A549 (cell line): ENCODE data around the gene OTUD4. TPM values are rescaled to one million over a fixed set of nuclear protein-coding genes. Genes with fewer than 3 reads are reported as not detected.
A peak's percentile ranks its signal among the peaks of the same experiment; 100 is the strongest.

Experiments used
- ATAC-seq, 2 experiments: fragments of 200-7000 bp in 1 of 2; fragments of >200 bp in 1 of 2; cut with Nextera tagmentation in 1 of 2; cut with Tn5 transposase in 1 of 2; 3 replicates each; pipeline versions ENCODE4 v1.8.0 to v1.9.1; 2018 to 2020; ENCODE audit warnings: mild to moderate bottlenecking in 1 of 2, moderate library complexity in 1 of 2
- CTCF ChIA-PET: fragments of 300-600 bp; sonication (Branson Sonifier 250); formaldehyde crosslinking; extraction: SDS; loops from one replicate; lab custom pipeline; 2021; ENCODE audit warnings: antibody characterized with exemption, inconsistent platforms; lab: Yijun Ruan, JAX
- POLR2A ChIA-PET: fragments of 350-600 bp; formaldehyde crosslinking; extraction: SDS; loops from one replicate; lab custom pipeline; 2021; ENCODE audit warnings: antibody characterized with exemption, inconsistent platforms; lab: Yijun Ruan, JAX
- DNase-seq, 2 experiments: peaks; one replicate each; pipeline versions ENCODE4 v3.0.0 to v3.0.0-alpha.2; 2011 to 2016; ENCODE audit warnings: low read depth in 1 of 2, low spot score in 1 of 2
- FAIRE-seq: peaks from 2 replicates; lab custom pipeline; 2011; peaks lifted over from hg19 to GRCh38; lab: Jason Lieb, UNC
- H3K27ac ChIP-seq, 2 experiments: fragments of >200 bp; sonication (Bioruptor Twin); formaldehyde crosslinking; 3 replicates each; pipeline ENCODE4 v1.5.1; 2016 to 2017
- H3K4me1 ChIP-seq: fragments of >200 bp; sonication (Bioruptor Twin); formaldehyde crosslinking; 3 replicates; pipeline ENCODE4 v1.6.1; 2016
- H3K4me2 ChIP-seq: fragments of >200 bp; sonication (Bioruptor Twin); formaldehyde crosslinking; 3 replicates; pipeline ENCODE4 v1.6.1; 2016
- H3K4me3 ChIP-seq: fragments of >200 bp; sonication (Bioruptor Twin); formaldehyde crosslinking; 3 replicates; pipeline ENCODE4 v1.5.1; 2016
- H3K9me3 ChIP-seq: fragments of >200 bp; sonication (Bioruptor Twin); formaldehyde crosslinking; 3 replicates; pipeline ENCODE4 v1.6.1; 2016
- BCL3 ChIP-seq: fragments of >200 bp; sonication (Bioruptor Twin); formaldehyde crosslinking; IDR thresholded peaks from 3 replicates; pipeline ENCODE4 v1.6.1; 2016
- E2F6 ChIP-seq: IDR thresholded peaks from 2 replicates; pipeline ENCODE4 v1.6.1; 2012; ENCODE audit warnings: low read depth, borderline replicate concordance
- EHMT2 ChIP-seq: fragments of 200-600 bp; sonication (generic); IDR thresholded peaks from 2 replicates; pipeline ENCODE4 v1.6.1; 2016; ENCODE audit warnings: antibody characterized with exemption, low read depth, mild to moderate bottlenecking, moderate library complexity
- GATA3 ChIP-seq: IDR thresholded peaks from 2 replicates; pipeline ENCODE4 v1.6.1; 2012; ENCODE audit warnings: borderline replicate concordance
- HMGXB4 ChIP-seq: fragments of 250-450 bp; sonication (Bioruptor Pico); IDR thresholded peaks from 2 replicates; pipeline ENCODE4 v1.5.0; 2021; ENCODE audit warnings: mild to moderate bottlenecking, moderate library complexity, borderline replicate concordance
- HOXA7 ChIP-seq: fragments of 250-450 bp; sonication (Bioruptor Pico); IDR thresholded peaks from 2 replicates; pipeline ENCODE4 v1.5.0; 2020; ENCODE audit warnings: mild to moderate bottlenecking, moderate library complexity
- HOXB13 ChIP-seq: fragments of 250-450 bp; sonication (Bioruptor Pico); IDR thresholded peaks from 2 replicates; pipeline ENCODE4 v1.5.0; 2020; ENCODE audit warnings: low read depth, mild to moderate bottlenecking, moderate library complexity
- MAX ChIP-seq: IDR thresholded peaks from 2 replicates; pipeline ENCODE4 v1.6.1; 2012
- MYC ChIP-seq: IDR thresholded peaks from 2 replicates; pipeline ENCODE4 v1.6.1; 2012; ENCODE audit warnings: mild to moderate bottlenecking, inconsistent platforms, low read length, improper control_type of control experiment, borderline replicate concordance
- NFE2L2 ChIP-seq: fragments of 150-350 bp; conservative IDR thresholded peaks from 2 replicates; pipeline ENCODE4 v1.6.1; 2014; ENCODE audit warnings: low read length
- NPAS2 ChIP-seq: fragments of 250-450 bp; sonication (Bioruptor Pico); IDR thresholded peaks from 2 replicates; pipeline ENCODE4 v1.8.0; 2022; ENCODE audit warnings: mild to moderate bottlenecking, moderate library complexity, borderline replicate concordance
- POLR2A ChIP-seq: IDR thresholded peaks from 2 replicates; pipeline ENCODE4 v1.6.1; 2012; ENCODE audit warnings: mild to moderate bottlenecking, low read length
- POLR2AphosphoS2 ChIP-seq: conservative IDR thresholded peaks from 2 replicates; pipeline ENCODE4 v1.6.1; 2012; ENCODE audit warnings: low read length, improper control_type of control experiment, inconsistent platforms
- RAD21 ChIP-seq, 2 experiments: fragments of >200 bp in 1 of 2; sonication (Bioruptor Twin) in 1 of 2; formaldehyde crosslinking in 1 of 2; IDR thresholded peaks in 1 of 2; conservative IDR thresholded peaks in 1 of 2; 2 replicates in 1 of 2; 3 replicates in 1 of 2; pipeline ENCODE4 v1.6.1; 2012 to 2018; ENCODE audit warnings: inconsistent platforms in 1 of 2
- RNF2 ChIP-seq: fragments of 200-600 bp; sonication (generic); IDR thresholded peaks from 2 replicates; pipeline ENCODE4 v1.6.1; 2016; ENCODE audit warnings: low read depth, mild to moderate bottlenecking, antibody characterized with exemption, moderate library complexity, borderline replicate concordance
- SMC3 ChIP-seq: fragments of >200 bp; sonication (Bioruptor Twin); formaldehyde crosslinking; IDR thresholded peaks from 3 replicates; pipeline ENCODE4 v1.6.1; 2018; ENCODE audit warnings: inconsistent platforms
- ZC3H11A ChIP-seq: fragments of 450-650 bp; IDR thresholded peaks from 2 replicates; pipeline ENCODE4 v1.6.1; 2014; ENCODE audit warnings: antibody characterized with exemption, mild to moderate bottlenecking
- ZFP36 ChIP-seq: fragments of 450-650 bp; IDR thresholded peaks from 2 replicates; pipeline ENCODE4 v1.6.1; 2014; ENCODE audit warnings: borderline replicate concordance; ENCODE audit not compliant: partially characterized antibody
- WGBS: methylation state at CpG from one replicate; pipeline ENCODE4 v1.1.6; 2017; ENCODE audit errors: missing lambda C conversion rate; 5-methylcytosine and 5-hydroxymethylcytosine counted together
- polyA plus RNA-seq, 4 experiments: library from polyadenylated mRNA; depleted of rRNA in 3 of 4; stranded (reverse); fragments of >200 nt; fragmentation: RNase III in 1 of 4; extraction: RNeasy Plus Mini Kit Qiagen cat#74134 plus additional on column Dnase treatment in 1 of 4; gene quantifications; 2 replicates in 3 of 4; 3 replicates in 1 of 4; pipeline ENCODE4 v1.2.3, GENCODE V29; 2011 to 2017

OTUD4 gene
- polyA plus RNA-seq, 2 of the 4 experiments (the other 2 are of a cell fraction): 11.5 to 34.8 TPM

GRCh38 chr4:145195167-145195952, 15.0 kb upstream of the OTUD4 start:
- DNase-seq (peak in 1 of 2 experiments; percentile 2), ATAC-seq (no peak)
- H3K4me1 ChIP-seq: no peaks in the 10 kb centered on the region
- 32% methylated on average over 3 of the region's 3 CpGs for WGBS
- CTCF ChIA-PET: no interaction called here
- no peak overlapping the region for H3K27ac ChIP-seq
- no peak for TF ChIP-seq POLR2AphosphoS2
- TF ChIP-seq, all 56 proteins: peak for 0
- H3K4me2 ChIP-seq: no peak overlapping the region
- no peak for FAIRE-seq
- H3K4me3 ChIP-seq: no peak overlapping the region
- H3K9me3 ChIP-seq: no peaks in the 10 kb centered on the region
- POLR2A ChIA-PET: no interaction called here

GRCh38 chr4:145189981-145190380, 9.6 kb upstream of the OTUD4 start:
- 56% methylated on average over 3 of the region's 3 CpGs for WGBS
- TF ChIP-seq GATA3 (no peak), RNF2 (no peak), RAD21 (conservative IDR thresholded peaks at IDR 0.05 in 1 of 2, IDR thresholded peaks at IDR 0.05 in 1 of 2) (no peak), POLR2A (no peak), SMC3 (no peak), MYC (no peak), ZC3H11A (no peak), E2F6 (no peak), NFE2L2 (no peak), HOXA7 (no peak)
- H3K27ac ChIP-seq: no peak overlapping the region
- H3K4me3 ChIP-seq: no peak overlapping the region
- ChIA-PET CTCF (no interaction called here), POLR2A (no interaction called here)
- DNase-seq (no peak), ATAC-seq (no peak), FAIRE-seq (no peak)
- H3K4me2 ChIP-seq: no peak overlapping the region
- H3K9me3 ChIP-seq: no peaks in the 10 kb centered on the region
- no peaks in the 10 kb centered on the region for H3K4me1 ChIP-seq

- Histone ChIP-seq H3K9me3 (no peaks in the 10 kb centered on the region), H3K4me3 (no peak overlapping the region), H3K4me2 (no peak overlapping the region), H3K4me1 (no peaks in the 10 kb centered on the region), H3K27ac (no peak overlapping the region)
- FAIRE-seq (no peak), DNase-seq (no peak), ATAC-seq (no peak)
- TF ChIP-seq POLR2AphosphoS2: no peak
- TF ChIP-seq BCL3: no peak
- no peak for TF ChIP-seq NPAS2 (CRISPR knock-in tag)
- TF ChIP-seq SMC3: no peak
- no peak for TF ChIP-seq HMGXB4 (CRISPR knock-in tag)
- TF ChIP-seq EHMT2: no peak
- no peak for TF ChIP-seq MAX
- no peak for TF ChIP-seq HOXB13 (CRISPR knock-in tag)
- no peak for TF ChIP-seq ZFP36
- ChIA-PET CTCF (no interaction called here), POLR2A (no interaction called here)
- WGBS: 68% methylated on average over 3 of the region's 3 CpGs
These were observed 6.3 kb upstream of the OTUD4 start for GRCh38 chr4:145186729-145187128.
